B cell (primary cell): ENCODE results near the gene ELFN2. TPM values are rescaled to one million over a fixed set of nuclear protein-coding genes. Genes with fewer than 3 reads are reported as not detected.

Experiments used
- ATAC-seq: fragments of 200-7000 bp; cut with Tn5 transposase; one replicate; pipeline ENCODE4 v1.10.0; 2021; ENCODE audit warnings: low read depth, mild to moderate bottlenecking, moderate number of reproducible peaks, moderate library complexity
- CTCF ChIA-PET: fragments of 350-600 bp; sonication (Branson Sonifier 250); formaldehyde crosslinking; loops from one replicate; lab custom pipeline; 2021; ENCODE audit warnings: antibody characterized with exemption, inconsistent platforms; lab: Charles Lee
- POLR2A ChIA-PET: fragments of 350-600 bp; sonication (Branson Sonifier 250); formaldehyde crosslinking; loops from one replicate; lab custom pipeline; 2021; ENCODE audit warnings: antibody characterized with exemption; lab: Charles Lee
- DNase-seq: peaks from one replicate; pipeline ENCODE4 v3.0.0; 2013
- H2AFZ ChIP-seq: 2 replicates; pipeline ENCODE4 v1.6.1; 2012; ENCODE audit warnings: mild to moderate bottlenecking, low read depth, low read length; ENCODE audit not compliant: insufficient read depth, poor library complexity, severe bottlenecking
- H3K27ac ChIP-seq, 2 donors: 1 replicate in 1 of 2; 2 replicates in 1 of 2; pipeline ENCODE4 v1.5.1; 2012 to 2013; ENCODE audit warnings: low read length in 2 of 2, mild to moderate bottlenecking in 2 of 2, moderate library complexity in 1 of 2
- H3K27me3 ChIP-seq, 4 experiments: fragments of 200-600 bp in 1 of 4; sonication (generic) in 1 of 4; replicated peaks in 1 of 4; 1 replicate in 2 of 4; 2 replicates in 2 of 4; pipeline versions ENCODE4 v1.6.1 to v1.7.0; 2013 to 2016; ENCODE audit warnings: low read length in 3 of 4, mild to moderate bottlenecking in 2 of 4, mixed read lengths in 1 of 4, moderate library complexity in 1 of 4; ENCODE audit not compliant: insufficient read depth in 4 of 4, control insufficient read depth in 3 of 4; ENCODE audit errors: control extremely low read depth in 1 of 4
- H3K36me3 ChIP-seq, 2 experiments: replicated peaks in 1 of 2; 1 replicate in 1 of 2; 2 replicates in 1 of 2; pipeline versions ENCODE4 v1.6.1 to v1.7.1; 2013; ENCODE audit warnings: low read length in 1 of 2; ENCODE audit not compliant: insufficient read depth in 2 of 2, control insufficient read depth in 1 of 2; ENCODE audit errors: control extremely low read depth in 1 of 2, extremely low read depth in 1 of 2
- H3K4me1 ChIP-seq, 2 donors: fragments of 200-600 bp in 1 of 2; sonication (generic) in 1 of 2; 1 replicate in 1 of 2; 2 replicates in 1 of 2; pipeline versions ENCODE4 v1.5.1 to v1.6.1; 2013 to 2017; ENCODE audit warnings: low read length in 2 of 2; ENCODE audit not compliant: control insufficient read depth in 2 of 2, insufficient read depth in 2 of 2
- H3K4me2 ChIP-seq: replicated peaks from 2 replicates; pipeline ENCODE3; 2012; ENCODE audit warnings: mild to moderate bottlenecking, low read depth, low read length; ENCODE audit not compliant: poor library complexity, severe bottlenecking
- H3K4me3 ChIP-seq, 5 experiments: fragments of 200-600 bp in 1 of 5; sonication (generic) in 1 of 5; 1 replicate in 3 of 5; 2 replicates in 2 of 5; pipeline versions ENCODE4 v1.5.1 to v1.7.0; 2011 to 2016; ENCODE audit warnings: low read length in 4 of 5, mild to moderate bottlenecking in 4 of 5, low read depth in 2 of 5, control low read depth in 1 of 5, moderate library complexity in 1 of 5; ENCODE audit not compliant: insufficient read depth in 1 of 5; ENCODE audit errors: control extremely low read depth in 1 of 5, extremely low read depth in 1 of 5
- H3K79me2 ChIP-seq: fragments of 200-600 bp; sonication (generic); one replicate; pipeline ENCODE4 v1.6.0; 2016; ENCODE audit warnings: low read length; ENCODE audit not compliant: control insufficient read depth, insufficient read depth
- H3K9ac ChIP-seq: fragments of 200-600 bp; sonication (generic); 2 replicates; pipeline ENCODE4 v1.6.1; 2017; ENCODE audit warnings: mild to moderate bottlenecking, low read length, moderate library complexity
- H3K9me3 ChIP-seq, 3 donors: one replicate each; pipeline versions ENCODE4 v1.6.1 to v1.7.1; 2013; ENCODE audit warnings: low read length in 2 of 3; ENCODE audit not compliant: control insufficient read depth in 2 of 3, insufficient read depth in 1 of 3; ENCODE audit errors: control extremely low read depth in 1 of 3
- H4K20me1 ChIP-seq: 2 replicates; pipeline ENCODE4 v1.6.0; 2012; ENCODE audit warnings: mild to moderate bottlenecking, low read length; ENCODE audit not compliant: insufficient read depth, control insufficient read depth, poor library complexity, severe bottlenecking
- H3K27ac Mint-ChIP-seq: one replicate; pipeline ENCODE4 v1.8.0; 2021; ENCODE audit warnings: mixed read lengths
- H3K27me3 Mint-ChIP-seq: one replicate; pipeline ENCODE4 v1.8.0; 2021; ENCODE audit warnings: mixed read lengths
- H3K4me1 Mint-ChIP-seq: one replicate; pipeline ENCODE4 v1.8.0; 2021; ENCODE audit warnings: mixed read lengths
- H3K4me3 Mint-ChIP-seq: one replicate; pipeline ENCODE4 v1.8.0; 2021; ENCODE audit warnings: mixed read lengths
- H3K9me3 Mint-ChIP-seq: one replicate; pipeline ENCODE4 v1.8.0; 2022; ENCODE audit warnings: mixed read lengths; ENCODE audit not compliant: insufficient read depth
- CTCF ChIP-seq: fragments of 200-600 bp; IDR thresholded peaks from one replicate; pipeline ENCODE4 v1.8.0; 2022; ENCODE audit warnings: antibody characterized with exemption, mild to moderate bottlenecking
- EZH2 ChIP-seq: IDR thresholded peaks from 2 replicates; pipeline ENCODE4 v1.6.1; 2012; ENCODE audit warnings: borderline replicate concordance, low read depth, mild to moderate bottlenecking, moderate library complexity, low read length; ENCODE audit not compliant: insufficient read depth, poor library complexity, severe bottlenecking
- WGBS: methylation state at CpG from one replicate; pipeline ENCODE4 v1.1.5; 2013; ENCODE audit warnings: missing lambda C conversion rate; ENCODE audit not compliant: insufficient coverage; 5-methylcytosine and 5-hydroxymethylcytosine counted together
- intact Hi-C: fragments of 100-400 bp; cut with micrococcal nuclease; formaldehyde crosslinking; loops from one replicate; pipeline ENCODE4 v1.10.0; 2022
- polyA plus RNA-seq: library from polyadenylated mRNA; depleted of rRNA; stranded (reverse); fragments of >200 nt; gene quantifications from 2 replicates; pipeline ENCODE4 v1.2.3, GENCODE V29; 2012
- total RNA-seq, 2 donors: library from RNA; stranded (reverse); fragments of 120-200 nt in 1 of 2; gene quantifications; 1 replicate in 1 of 2; 2 replicates in 1 of 2; pipeline versions ENCODE4 v1.2.3 to v1.2.4, GENCODE V29; 2013 to 2022

Gene ELFN2
- total and polyA plus RNA-seq, 2 donors (not counting 1 experiment from before 2014, with no cell fraction given) = 0.07 to 0.12 TPM

DNA sequence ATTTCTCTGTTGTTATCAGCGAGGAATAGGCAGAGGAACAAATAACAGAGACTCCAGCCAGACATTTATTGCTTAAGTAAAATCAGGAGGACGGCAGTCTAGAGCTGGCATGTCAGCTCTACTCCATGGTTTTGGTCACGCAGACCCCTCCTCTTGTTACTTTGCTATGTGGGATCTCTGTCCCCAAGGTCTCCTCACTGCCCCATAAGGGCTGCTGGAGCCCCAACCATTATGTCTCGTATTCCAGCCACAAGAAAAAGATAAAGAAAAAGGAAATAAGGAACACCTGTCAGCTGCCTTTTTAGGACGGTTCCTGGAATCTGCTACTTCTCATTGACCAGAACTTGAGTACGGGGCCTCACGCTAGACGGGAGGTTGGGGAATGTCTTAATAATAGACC, 70.4 kb downstream of the ELFN2 start:
- TF ChIP-seq EZH2 (no peak), CTCF (no peak)
- Histone ChIP-seq H3K9ac (no peak overlapping the region), H2AFZ (no peak overlapping the region), H4K20me1 (no peaks in the 10 kb centered on the region), H3K79me2 (no peaks in the 10 kb centered on the region), H3K4me1 (no peaks in the 10 kb centered on the region), H3K4me3 (no peak overlapping the region), H3K4me2 (no peak overlapping the region), H3K36me3 (no peaks in the 10 kb centered on the region), H3K9me3 (peaks cover 0 to 3% (median 0%) of the 10 kb centered on the region in 3 donors), H3K27ac (no peak overlapping the region), H3K27me3 (peaks cover 0 to 3% (median 0%) of the 10 kb centered on the region in 4 experiments)
- H3K27me3 Mint-ChIP-seq = peaks cover 4% of the 10 kb centered on the region
- ChIA-PET POLR2A (no interaction called here), CTCF (no interaction called here)
- intact Hi-C loops = no loop called here
- no peaks in the 10 kb centered on the region for H3K4me1 Mint-ChIP-seq
- no peaks in the 10 kb centered on the region for H3K9me3 Mint-ChIP-seq
- no peak for DNase-seq
- no peak overlapping the region for H3K27ac Mint-ChIP-seq
- 84% methylated on average over 7 of the region's 8 CpGs for WGBS
- no peak for ATAC-seq
- H3K4me3 Mint-ChIP-seq = no peak overlapping the region

- Mint-ChIP-seq H3K4me1 (no peaks in the 10 kb centered on the region), H3K9me3 (no peaks in the 10 kb centered on the region), H3K27ac (no peak overlapping the region), H3K27me3 (peaks cover 4% of the 10 kb centered on the region), H3K4me3 (no peak overlapping the region)
- no peaks in the 10 kb centered on the region for H3K79me2 ChIP-seq
- peaks cover 0 to 3% (median 0%) of the 10 kb centered on the region in 3 donors for H3K9me3 ChIP-seq
- ATAC-seq (no peak), DNase-seq (no peak)
- POLR2A ChIA-PET = no interaction called here
- H3K36me3 ChIP-seq = no peaks in the 10 kb centered on the region
- H3K9ac ChIP-seq = no peak overlapping the region
- no peaks in the 10 kb centered on the region for H3K4me1 ChIP-seq
- H3K4me3 ChIP-seq = no peak overlapping the region
- H4K20me1 ChIP-seq = no peaks in the 10 kb centered on the region
- no peak for TF ChIP-seq CTCF
- no peak for TF ChIP-seq EZH2
- intact Hi-C loops = no loop called here
- peaks cover 0 to 3% (median 0%) of the 10 kb centered on the region in 4 experiments for H3K27me3 ChIP-seq
- H3K27ac ChIP-seq = no peak overlapping the region
- H3K4me2 ChIP-seq = no peak overlapping the region
- 93% methylated on average over 13 of the region's 14 CpGs for WGBS
- CTCF ChIA-PET = no interaction called here
- H2AFZ ChIP-seq = no peak overlapping the region
These were observed 72.1 kb downstream of the ELFN2 start for GRCh38 chr22:37355174-37355573.
